HEK293 (cell line): ENCODE measurements around the gene C16orf86.

ENCODE experiments used
- CTCF ChIA-PET: fragments of 350-600 bp; formaldehyde crosslinking; extraction: SDS; loops from one replicate; lab custom pipeline; 2021; ENCODE audit warnings: antibody characterized with exemption; lab: Yijun Ruan, JAX
- POLR2A ChIA-PET: fragments of 300-600 bp; formaldehyde crosslinking; extraction: SDS; loops from one replicate; lab custom pipeline; 2020; ENCODE audit warnings: antibody characterized with exemption, inconsistent platforms; lab: Yijun Ruan, JAX
- H3K27ac ChIP-seq: fragments of 200-500 bp; sonication (Bioruptor generic); 2 replicates; pipeline ENCODE4 v1.5.1; 2014; ENCODE audit warnings: low read depth, low read length, control low read depth, inconsistent platforms; ENCODE audit errors: extremely low read depth
- H3K36me3 ChIP-seq, 2 experiments: fragments of 200-500 bp in 1 of 2; sonication (Bioruptor generic) in 1 of 2; 1 replicate in 1 of 2; 2 replicates in 1 of 2; pipeline ENCODE4 v1.5.1; 2014 to 2017; ENCODE audit warnings: inconsistent platforms in 2 of 2, low read length in 2 of 2; ENCODE audit not compliant: control insufficient read depth in 2 of 2, insufficient read depth in 1 of 2
- H3K4me1 ChIP-seq: fragments of 200-500 bp; sonication (Bioruptor generic); 2 replicates; pipeline ENCODE4 v1.5.1; 2014; ENCODE audit warnings: mild to moderate bottlenecking, low read length, inconsistent platforms; ENCODE audit not compliant: control insufficient read depth, insufficient read depth
- H3K4me3 ChIP-seq: 2 replicates; pipeline ENCODE4 v1.5.1; 2011; ENCODE audit warnings: low read depth, mild to moderate bottlenecking, control low read depth, low read length, moderate library complexity
- H3K9me3 ChIP-seq: fragments of 200-500 bp; sonication (Bioruptor generic); 2 replicates; pipeline ENCODE4 v1.5.1; 2014; ENCODE audit warnings: low read depth, low read length, inconsistent platforms; ENCODE audit not compliant: control insufficient read depth, insufficient read depth
- BCL11B ChIP-seq: fragments of 450-650 bp; formaldehyde crosslinking; IDR thresholded peaks from 2 replicates; pipeline ENCODE4 v1.5.1; 2016; ENCODE audit warnings: low read depth, missing biosample characterization, missing genetic modification characterization
- ZNF140 ChIP-seq: fragments of 450-650 bp; formaldehyde crosslinking; IDR thresholded peaks from 2 replicates; pipeline ENCODE4 v1.5.1; 2016; ENCODE audit warnings: missing biosample characterization, missing genetic modification characterization
- ZNF221 ChIP-seq: fragments of 450-650 bp; formaldehyde crosslinking; IDR thresholded peaks from 2 replicates; pipeline ENCODE4 v1.5.1; 2017; ENCODE audit warnings: missing biosample characterization, missing genetic modification characterization, borderline replicate concordance
- ZNF292 ChIP-seq: fragments of 450-650 bp; formaldehyde crosslinking; IDR thresholded peaks from 2 replicates; pipeline ENCODE4 v1.5.1; 2016; ENCODE audit warnings: low read depth, missing biosample characterization, missing genetic modification characterization, borderline replicate concordance
- ZNF394 ChIP-seq: fragments of 450-650 bp; formaldehyde crosslinking; IDR thresholded peaks from 2 replicates; pipeline ENCODE4 v1.5.1; 2016; ENCODE audit warnings: missing biosample characterization, missing genetic modification characterization, mild to moderate bottlenecking, moderate library complexity, borderline replicate concordance
- ZNF473 ChIP-seq: fragments of 450-650 bp; formaldehyde crosslinking; IDR thresholded peaks from 2 replicates; pipeline ENCODE4 v1.5.1; 2017; ENCODE audit warnings: missing biosample characterization, missing genetic modification characterization
- ZNF548 ChIP-seq: fragments of 450-650 bp; formaldehyde crosslinking; IDR thresholded peaks from 2 replicates; pipeline ENCODE4 v1.5.1; 2016; ENCODE audit warnings: missing biosample characterization, missing genetic modification characterization
- ZSCAN16 ChIP-seq: fragments of 450-650 bp; formaldehyde crosslinking; IDR thresholded peaks from 2 replicates; pipeline ENCODE4 v1.5.1; 2016; ENCODE audit warnings: missing biosample characterization, missing genetic modification characterization
- TF ChIP-seq, protein P1 (sequence below): fragments of 450-650 bp; formaldehyde crosslinking; IDR thresholded peaks from 2 replicates; pipeline ENCODE4 v1.5.1; 2016; ENCODE audit warnings: missing biosample characterization, missing genetic modification characterization, borderline replicate concordance
- TF ChIP-seq, protein P2 (sequence below): fragments of 450-650 bp; IDR thresholded peaks from 2 replicates; pipeline ENCODE4 v1.5.1; 2018; ENCODE audit warnings: missing biosample characterization, missing genetic modification characterization
- TF ChIP-seq, protein P3 (sequence below): fragments of 450-650 bp; formaldehyde crosslinking; IDR thresholded peaks from 2 replicates; pipeline ENCODE4 v1.5.1; 2017; ENCODE audit warnings: missing biosample characterization, missing genetic modification characterization

Gene C16orf86

DNA sequence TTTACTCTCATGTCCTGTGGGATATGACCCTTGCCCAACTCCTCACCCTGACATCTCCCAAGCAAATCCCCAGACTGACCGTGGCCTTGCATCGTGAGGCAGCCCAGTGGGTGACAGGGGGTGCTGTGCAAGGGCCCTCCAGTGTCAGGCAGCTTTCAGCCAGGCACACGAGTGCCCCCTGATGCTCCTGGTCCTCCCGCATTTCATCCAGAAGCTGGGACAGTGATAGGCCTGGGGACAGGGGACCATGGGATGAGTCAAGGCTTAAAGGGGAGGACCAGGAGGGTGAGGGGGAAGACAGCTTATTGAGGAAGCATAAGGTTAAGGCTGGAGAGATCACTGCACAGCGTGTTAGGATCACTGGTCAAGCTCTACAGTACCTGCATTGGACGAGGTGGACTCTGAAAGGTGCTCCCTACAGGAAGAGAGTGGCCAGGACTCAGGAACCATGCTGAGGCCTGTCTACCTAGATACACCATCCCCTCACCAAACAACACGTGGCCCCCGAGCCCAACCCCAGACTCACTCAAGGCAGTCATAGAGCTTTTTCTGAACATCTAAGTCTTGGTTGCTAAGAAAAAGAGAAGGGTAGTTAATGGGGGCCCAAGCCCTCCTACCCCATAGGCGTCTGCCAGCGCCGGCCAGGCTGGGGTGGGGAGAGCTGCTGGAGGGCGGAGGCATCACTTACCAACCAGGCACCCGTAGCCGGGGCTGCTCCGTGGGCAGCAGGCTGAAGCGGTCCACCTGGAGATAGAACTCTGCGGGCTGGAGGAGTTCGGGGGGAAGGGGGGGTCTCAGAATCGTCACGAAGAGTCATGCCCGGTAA is 7.6 kb upstream of the C16orf86 start:
- TF ChIP-seq ZNF473 (tag by site-specific recombination) (no peak), ZNF140 (tag by site-specific recombination) (no peak), ZNF394 (tag by site-specific recombination) (no peak), ZNF548 (tag by site-specific recombination) (no peak), ZNF292 (tag by site-specific recombination) (no peak), ZSCAN16 (no peak), BCL11B (tag by site-specific recombination) (no peak), ZNF221 (tag by site-specific recombination) (no peak)
- TF ChIP-seq, protein P1, sequence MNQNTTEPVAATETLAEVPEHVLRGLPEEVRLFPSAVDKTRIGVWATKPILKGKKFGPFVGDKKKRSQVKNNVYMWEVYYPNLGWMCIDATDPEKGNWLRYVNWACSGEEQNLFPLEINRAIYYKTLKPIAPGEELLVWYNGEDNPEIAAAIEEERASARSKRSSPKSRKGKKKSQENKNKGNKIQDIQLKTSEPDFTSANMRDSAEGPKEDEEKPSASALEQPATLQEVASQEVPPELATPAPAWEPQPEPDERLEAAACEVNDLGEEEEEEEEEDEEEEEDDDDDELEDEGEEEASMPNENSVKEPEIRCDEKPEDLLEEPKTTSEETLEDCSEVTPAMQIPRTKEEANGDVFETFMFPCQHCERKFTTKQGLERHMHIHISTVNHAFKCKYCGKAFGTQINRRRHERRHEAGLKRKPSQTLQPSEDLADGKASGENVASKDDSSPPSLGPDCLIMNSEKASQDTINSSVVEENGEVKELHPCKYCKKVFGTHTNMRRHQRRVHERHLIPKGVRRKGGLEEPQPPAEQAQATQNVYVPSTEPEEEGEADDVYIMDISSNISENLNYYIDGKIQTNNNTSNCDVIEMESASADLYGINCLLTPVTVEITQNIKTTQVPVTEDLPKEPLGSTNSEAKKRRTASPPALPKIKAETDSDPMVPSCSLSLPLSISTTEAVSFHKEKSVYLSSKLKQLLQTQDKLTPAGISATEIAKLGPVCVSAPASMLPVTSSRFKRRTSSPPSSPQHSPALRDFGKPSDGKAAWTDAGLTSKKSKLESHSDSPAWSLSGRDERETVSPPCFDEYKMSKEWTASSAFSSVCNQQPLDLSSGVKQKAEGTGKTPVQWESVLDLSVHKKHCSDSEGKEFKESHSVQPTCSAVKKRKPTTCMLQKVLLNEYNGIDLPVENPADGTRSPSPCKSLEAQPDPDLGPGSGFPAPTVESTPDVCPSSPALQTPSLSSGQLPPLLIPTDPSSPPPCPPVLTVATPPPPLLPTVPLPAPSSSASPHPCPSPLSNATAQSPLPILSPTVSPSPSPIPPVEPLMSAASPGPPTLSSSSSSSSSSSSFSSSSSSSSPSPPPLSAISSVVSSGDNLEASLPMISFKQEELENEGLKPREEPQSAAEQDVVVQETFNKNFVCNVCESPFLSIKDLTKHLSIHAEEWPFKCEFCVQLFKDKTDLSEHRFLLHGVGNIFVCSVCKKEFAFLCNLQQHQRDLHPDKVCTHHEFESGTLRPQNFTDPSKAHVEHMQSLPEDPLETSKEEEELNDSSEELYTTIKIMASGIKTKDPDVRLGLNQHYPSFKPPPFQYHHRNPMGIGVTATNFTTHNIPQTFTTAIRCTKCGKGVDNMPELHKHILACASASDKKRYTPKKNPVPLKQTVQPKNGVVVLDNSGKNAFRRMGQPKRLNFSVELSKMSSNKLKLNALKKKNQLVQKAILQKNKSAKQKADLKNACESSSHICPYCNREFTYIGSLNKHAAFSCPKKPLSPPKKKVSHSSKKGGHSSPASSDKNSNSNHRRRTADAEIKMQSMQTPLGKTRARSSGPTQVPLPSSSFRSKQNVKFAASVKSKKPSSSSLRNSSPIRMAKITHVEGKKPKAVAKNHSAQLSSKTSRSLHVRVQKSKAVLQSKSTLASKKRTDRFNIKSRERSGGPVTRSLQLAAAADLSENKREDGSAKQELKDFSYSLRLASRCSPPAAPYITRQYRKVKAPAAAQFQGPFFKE (tag by site-specific recombination) = no peak
- TF ChIP-seq, protein P2, sequence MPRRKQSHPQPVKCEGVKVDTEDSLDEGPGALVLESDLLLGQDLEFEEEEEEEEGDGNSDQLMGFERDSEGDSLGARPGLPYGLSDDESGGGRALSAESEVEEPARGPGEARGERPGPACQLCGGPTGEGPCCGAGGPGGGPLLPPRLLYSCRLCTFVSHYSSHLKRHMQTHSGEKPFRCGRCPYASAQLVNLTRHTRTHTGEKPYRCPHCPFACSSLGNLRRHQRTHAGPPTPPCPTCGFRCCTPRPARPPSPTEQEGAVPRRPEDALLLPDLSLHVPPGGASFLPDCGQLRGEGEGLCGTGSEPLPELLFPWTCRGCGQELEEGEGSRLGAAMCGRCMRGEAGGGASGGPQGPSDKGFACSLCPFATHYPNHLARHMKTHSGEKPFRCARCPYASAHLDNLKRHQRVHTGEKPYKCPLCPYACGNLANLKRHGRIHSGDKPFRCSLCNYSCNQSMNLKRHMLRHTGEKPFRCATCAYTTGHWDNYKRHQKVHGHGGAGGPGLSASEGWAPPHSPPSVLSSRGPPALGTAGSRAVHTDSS (tag by site-specific recombination) = no peak
- TF ChIP-seq, protein P3, sequence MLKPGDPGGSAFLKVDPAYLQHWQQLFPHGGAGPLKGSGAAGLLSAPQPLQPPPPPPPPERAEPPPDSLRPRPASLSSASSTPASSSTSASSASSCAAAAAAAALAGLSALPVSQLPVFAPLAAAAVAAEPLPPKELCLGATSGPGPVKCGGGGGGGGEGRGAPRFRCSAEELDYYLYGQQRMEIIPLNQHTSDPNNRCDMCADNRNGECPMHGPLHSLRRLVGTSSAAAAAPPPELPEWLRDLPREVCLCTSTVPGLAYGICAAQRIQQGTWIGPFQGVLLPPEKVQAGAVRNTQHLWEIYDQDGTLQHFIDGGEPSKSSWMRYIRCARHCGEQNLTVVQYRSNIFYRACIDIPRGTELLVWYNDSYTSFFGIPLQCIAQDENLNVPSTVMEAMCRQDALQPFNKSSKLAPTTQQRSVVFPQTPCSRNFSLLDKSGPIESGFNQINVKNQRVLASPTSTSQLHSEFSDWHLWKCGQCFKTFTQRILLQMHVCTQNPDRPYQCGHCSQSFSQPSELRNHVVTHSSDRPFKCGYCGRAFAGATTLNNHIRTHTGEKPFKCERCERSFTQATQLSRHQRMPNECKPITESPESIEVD (tag by site-specific recombination) = no peak
- TF ChIP-seq, all 188 proteins: peak for 0
- POLR2A ChIA-PET = interaction anchor here (1.1 to 1.5 kb wide), 2 partner anchors 95 to 178 kb away, joined by 3 to 5 read pairs; partner anchors contain the start of gene ATP6V0D1
- peak overlapping the region; percentile 75; the same call in 1 of the 2 replicates for H3K27ac ChIP-seq

More for the DNA sequence above, 7.6 kb upstream of the C16orf86 start:
- CTCF ChIA-PET = interaction anchor here (0.6 to 3.2 kb wide), 7 partner anchors 11 to 624 kb away, joined by 3 to 19 read pairs (median 5); partner anchors contain the start of genes ATP6V0D1 and CARMIL2
- H3K36me3 ChIP-seq = peaks cover 0 to 69% of the 10 kb centered on the region in 2 experiments; a peak in 1 of 3 replicates
- peak overlapping the region; percentile 78 for H3K4me3 ChIP-seq
- H3K9me3 ChIP-seq = no peaks in the 10 kb centered on the region
- H3K4me1 ChIP-seq = 0 out of 2 replicates have a peak, but pooled peaks cover 4% of the 10 kb centered on the region
